COLO668 (cell line): ENCODE results near the gene RNLS.

ENCODE experiments used
- DNase-seq: peaks from one replicate; lab custom pipeline; 2025; ENCODE audit not compliant: unreplicated experiment; lab: John Stamatoyannopoulos, UW

The RNLS gene

DNA sequence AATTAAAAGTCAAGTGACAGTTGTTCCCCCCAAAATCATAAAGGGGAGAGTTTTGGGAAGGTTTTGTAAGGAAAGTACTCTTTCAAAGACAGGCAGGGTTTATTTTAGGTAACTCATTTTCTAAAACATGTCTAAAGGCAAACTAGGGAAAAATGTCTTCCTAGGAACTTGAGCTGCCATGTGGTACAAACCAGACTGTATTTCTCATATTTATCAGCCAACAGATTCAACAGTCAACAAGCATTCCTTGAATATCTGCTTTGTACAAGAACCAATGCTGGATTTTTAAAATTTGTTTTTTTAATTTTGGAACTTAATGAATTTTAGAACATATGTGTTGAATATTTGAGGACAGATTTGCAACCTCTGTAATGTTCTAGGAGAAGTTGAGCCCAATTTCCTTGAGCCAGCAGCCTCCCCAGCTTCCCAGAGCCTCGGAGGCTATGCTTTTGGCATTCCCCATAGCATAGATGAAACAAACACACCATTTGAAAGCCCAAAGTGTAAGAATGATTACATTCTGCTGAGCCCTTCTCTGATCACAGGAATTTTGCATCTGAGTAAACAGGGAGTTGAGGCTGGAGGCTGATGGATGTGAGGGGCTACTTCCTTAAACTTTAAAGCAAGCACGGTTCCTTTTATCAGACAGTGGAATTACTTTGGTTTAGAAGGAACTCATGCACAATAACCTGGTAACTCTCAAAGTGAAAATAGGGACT lies 345.1 kb downstream of the RNLS start:
- DNase-seq = no peak

DNA sequence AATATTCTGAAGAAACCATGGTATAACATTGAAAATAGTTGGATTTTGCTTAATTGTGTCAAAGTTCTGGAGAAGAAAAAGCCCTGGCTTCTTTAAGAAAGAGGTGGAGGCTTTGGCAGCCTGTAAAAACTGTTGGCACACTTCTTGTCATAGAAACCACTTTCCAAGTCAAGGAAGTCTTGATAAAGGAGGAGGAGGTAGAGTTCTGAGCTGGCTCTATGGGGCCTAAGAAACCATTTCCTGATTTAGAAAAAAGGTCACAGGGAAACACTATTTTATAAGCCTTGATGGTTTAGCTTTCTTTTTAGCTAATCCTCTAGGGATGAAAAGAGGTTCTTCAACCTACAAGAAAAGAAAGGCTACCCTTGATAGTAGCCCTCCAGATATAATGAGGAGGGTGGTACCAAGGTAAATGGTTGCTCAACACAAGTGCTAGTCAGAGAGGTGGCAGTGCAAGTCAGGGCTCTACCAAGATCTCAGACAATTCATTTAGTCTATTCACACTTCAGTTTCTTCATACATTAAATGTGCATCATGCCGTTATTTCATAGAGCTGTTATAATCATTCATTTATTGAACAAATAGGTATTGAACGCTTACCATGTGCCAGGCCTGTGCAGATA lies 346.9 kb downstream of the RNLS start:
- DNase-seq = no peak

DNA sequence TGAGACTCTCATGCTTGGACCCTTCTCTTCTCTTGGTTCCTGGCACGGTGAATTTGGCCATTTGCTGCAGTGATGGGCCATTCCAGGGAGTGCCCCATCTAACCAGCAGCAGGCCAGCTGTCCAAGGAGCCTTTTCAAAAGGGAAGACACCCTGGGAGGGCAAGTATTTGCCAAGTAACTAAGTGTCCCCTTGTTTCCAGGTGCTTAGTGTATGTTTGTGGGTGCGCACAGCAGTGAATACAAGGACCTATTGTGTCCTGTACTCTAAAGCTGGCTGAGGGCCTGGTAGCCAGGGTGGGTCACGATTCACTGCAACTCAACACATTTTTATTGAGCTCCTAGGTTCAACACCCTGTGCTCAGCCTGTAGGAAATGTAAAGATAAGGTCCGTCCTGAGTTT lies 348.8 kb downstream of the RNLS start:
- no peak for DNase-seq

DNA sequence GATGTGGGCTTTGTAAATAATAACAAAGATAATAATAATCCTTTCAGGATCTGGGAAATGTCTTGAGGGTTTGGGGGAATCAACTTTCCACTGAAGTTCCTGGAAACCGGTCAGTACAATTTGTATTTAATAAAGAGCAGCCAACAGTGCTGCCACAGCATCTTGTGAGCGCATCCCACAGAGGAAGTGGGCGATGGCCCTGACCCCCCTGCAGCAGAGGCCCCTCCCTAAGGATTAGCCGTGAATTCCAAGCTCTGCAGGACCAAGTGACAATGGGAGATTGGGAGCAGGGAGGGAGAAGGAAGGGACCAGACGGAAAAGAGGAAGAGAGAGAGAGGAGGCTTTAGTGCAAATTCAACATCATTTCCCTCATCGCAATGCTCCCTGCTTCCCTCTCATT lies 349.2 kb downstream of the RNLS start:
- DNase-seq = no peak

DNA sequence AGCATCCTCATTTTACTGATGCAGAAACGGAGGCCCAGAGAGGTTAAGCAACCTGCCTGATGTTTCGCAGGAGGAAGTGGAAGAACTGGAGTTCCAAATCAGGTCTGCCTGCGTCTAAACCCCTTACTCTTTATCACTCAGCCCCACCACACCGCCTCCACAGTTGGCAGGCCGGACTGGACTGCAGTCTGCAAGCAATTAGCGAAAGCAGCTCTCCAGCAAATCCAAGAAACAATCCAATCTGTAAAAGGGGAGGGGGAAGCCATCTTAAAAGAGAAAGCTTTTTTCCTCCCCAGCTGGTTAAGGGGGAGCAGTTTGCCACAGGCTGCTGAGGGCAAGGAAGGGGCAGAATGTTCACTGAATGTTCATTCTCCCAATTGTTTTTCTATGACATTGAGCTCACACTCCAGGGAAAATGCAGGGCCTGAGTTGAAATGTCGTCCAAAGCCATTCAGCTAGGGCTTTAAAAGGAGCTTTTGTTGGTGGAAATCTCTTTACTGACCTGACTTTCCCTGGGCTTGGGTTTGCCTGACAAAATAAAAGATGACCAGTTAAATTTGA lies 350.1 kb downstream of the RNLS start:
- no peak for DNase-seq

DNA sequence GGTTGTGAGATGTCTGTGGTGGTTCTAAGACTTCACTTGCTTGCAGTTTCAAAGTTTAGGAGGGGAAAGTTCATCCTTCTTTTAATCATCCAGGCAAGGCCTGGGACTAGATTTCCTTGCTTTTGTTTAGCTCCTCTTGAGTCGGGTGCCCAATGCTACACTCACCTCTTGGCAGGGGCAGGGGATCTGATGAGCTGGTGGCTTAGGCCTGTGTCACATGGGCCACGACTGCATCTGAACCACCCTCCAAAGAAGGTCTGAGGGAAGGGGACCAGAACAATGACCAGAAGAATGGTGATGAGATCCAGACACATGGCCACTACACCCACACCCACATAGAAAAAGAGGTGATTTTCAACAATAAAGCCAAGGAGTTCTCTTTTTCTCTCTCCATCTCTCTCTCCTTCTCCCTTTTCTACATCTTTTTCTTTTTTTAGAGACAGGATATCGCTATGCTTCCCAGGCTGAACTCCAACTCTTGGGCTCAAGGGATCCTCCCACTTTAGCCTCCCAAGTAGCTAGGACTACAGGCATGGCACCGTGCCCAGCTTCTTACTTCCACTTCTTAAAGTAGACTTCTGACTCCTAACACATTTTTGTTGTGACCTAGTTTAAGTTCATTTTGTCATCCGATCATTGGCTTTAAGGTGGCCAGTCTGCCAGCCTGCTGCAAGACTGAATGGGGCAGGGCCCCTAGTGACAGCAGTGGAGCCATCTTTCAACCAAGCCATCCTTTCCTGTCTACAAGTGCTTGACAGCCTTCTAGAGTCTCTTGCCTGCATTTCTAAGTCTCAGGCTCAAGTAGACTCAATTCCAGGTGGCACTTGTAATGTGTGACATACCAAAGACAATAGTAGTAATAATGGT lies 350.9 kb downstream of the RNLS start:
- DNase-seq = no peak

DNA sequence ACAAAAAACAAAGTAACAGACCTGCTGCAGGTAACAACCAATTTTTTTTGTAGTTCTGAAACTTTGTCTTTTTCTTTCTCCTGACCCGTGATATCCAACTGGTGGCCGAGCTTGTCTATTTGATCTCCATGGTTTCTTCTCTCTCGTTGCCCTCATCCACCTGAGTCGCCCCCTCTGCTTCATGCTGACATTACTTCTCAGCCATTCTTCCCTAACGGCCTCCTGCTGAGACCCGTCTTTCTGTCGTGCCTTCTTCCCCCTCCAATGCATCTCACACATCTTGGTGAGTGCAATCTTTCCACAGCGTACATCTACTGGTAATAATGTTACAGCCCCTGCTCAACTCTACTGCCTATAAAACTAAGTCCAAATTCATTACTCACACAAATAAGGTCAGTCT lies 352.9 kb downstream of the RNLS start:
- no peak for DNase-seq

DNA sequence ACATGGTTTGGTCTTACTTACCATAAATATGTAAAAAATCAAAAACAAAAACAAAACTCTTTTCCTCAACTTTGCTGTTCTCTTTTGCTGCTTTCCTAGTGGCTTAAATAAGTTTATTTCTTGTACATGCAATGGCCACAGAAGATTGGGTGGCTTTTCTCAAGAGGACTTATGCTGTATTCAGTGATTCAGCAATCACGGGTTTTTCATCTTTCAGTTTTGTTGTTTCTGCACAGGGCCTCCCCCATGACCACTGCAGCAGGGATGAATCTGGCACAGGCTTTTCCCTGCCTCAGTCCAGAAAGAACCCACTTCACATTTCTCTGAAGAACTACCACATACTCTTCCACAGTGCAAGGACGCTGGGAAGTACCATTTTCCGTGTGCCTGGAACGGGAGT lies 355.0 kb downstream of the RNLS start:
- DNase-seq = no peak

DNA sequence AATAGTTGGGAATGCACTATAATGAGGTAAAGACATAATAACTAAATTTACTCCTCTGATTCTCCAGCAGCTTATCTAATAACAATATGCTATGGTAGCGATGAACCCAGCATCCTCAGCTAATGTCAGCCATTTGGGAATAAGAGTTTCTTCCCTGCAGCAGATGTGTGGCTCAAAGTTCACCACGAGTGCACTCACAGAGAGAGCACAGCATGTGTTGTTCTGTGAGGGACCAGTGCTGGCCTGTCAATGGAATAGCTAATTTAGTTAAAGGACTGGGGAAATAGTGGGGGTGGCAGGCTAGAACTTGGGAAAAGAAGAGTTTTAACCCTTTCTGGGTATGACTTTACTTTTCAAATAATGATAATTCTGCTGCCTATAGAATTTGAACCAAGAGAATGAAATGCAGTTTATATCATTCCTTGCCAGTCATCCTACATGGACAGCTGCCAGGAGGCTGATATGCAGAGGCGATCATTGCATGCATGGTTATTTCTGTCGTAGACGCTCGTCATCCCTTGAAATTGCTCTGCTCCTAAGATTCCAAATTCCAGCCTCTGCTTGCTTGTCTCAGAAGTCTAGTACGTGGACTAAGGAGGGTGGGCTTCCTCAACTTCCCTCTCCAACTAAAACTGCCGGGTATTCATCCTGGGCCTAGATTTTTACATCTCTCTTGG lies 355.6 kb downstream of the RNLS start:
- no peak for DNase-seq

DNA sequence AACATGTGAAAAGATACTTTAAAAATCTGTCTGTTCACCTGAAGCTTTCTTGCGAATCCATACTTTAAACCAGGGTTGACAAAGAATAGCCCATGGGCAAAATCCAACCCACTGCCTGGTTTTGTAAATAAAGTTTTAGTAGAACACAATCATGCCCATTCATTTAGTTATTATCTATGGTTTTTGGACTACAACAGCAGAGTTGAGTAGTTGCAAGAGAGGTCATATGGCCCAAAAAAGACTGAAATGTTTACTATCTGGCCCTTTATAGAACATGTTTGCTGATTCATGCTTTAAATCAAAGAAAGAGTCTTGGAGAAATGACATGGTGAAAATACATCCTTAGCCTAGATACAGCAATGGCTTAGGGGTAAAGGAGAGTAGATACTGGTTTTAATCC lies 356.2 kb downstream of the RNLS start:
- no peak for DNase-seq

DNA sequence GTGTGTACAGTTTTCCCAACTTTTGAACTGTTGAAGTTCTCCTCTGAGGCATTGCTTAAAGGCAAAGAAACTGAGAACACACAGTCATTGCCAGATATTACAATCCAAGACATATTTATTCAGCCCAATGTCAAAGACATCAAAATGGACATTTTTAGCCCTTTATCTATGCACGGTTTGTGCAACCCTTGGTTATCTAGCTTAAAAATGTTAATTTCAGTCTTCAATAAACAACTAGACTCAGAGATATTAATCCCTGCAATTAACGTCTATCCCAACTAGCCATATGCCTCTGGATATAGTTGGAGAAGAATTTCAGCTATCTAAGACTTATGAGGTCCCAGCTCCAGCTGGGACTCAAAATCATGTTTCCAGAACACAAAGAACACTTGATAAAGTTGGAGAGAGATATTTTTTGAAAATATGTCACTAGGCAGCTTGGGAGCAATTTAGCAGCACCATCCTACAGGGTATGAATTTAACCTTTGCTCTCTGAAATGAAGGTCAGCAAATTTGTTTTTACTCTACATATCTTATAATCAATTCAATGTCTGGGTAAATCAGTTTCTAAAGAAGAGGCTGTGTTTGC lies 357.0 kb downstream of the RNLS start:
- no peak for DNase-seq
